Nephron (organoid): ENCODE measurements around the gene ST3GAL3.

ENCODE experiments used
- H3K27ac Mint-ChIP-seq, 3 experiments: 2 replicates each; pipeline ENCODE4 v1.8.0; 2020; ENCODE audit warnings: mixed read lengths in 3 of 3, mild to moderate bottlenecking in 2 of 3, moderate library complexity in 1 of 3
- H3K27me3 Mint-ChIP-seq: 2 replicates; pipeline ENCODE4 v1.8.0; 2021; ENCODE audit warnings: low read depth, mild to moderate bottlenecking, moderate library complexity, mixed read lengths
- H3K36me3 Mint-ChIP-seq: 2 replicates; pipeline ENCODE4 v1.8.0; 2020; ENCODE audit warnings: low read depth, mixed read lengths
- H3K4me1 Mint-ChIP-seq: 2 replicates; pipeline ENCODE4 v1.8.0; 2020; ENCODE audit warnings: mixed read lengths
- H3K4me3 Mint-ChIP-seq, 3 experiments: 2 replicates each; pipeline ENCODE4 v1.8.0; 2020; ENCODE audit warnings: mild to moderate bottlenecking in 3 of 3, mixed read lengths in 3 of 3, moderate library complexity in 2 of 3
- H3K9me3 Mint-ChIP-seq: 2 replicates; pipeline ENCODE4 v1.8.0; 2020; ENCODE audit warnings: mixed read lengths
- TF ChIP-seq, protein P1 (sequence below), 3 experiments: fragments of 200-600 bp; sonication (generic); IDR thresholded peaks; one replicate each; pipeline ENCODE4 v1.5.0; 2021; ENCODE audit warnings: antibody characterized with exemption in 3 of 3; ENCODE audit not compliant: unreplicated experiment in 3 of 3

Gene ST3GAL3

DNA sequence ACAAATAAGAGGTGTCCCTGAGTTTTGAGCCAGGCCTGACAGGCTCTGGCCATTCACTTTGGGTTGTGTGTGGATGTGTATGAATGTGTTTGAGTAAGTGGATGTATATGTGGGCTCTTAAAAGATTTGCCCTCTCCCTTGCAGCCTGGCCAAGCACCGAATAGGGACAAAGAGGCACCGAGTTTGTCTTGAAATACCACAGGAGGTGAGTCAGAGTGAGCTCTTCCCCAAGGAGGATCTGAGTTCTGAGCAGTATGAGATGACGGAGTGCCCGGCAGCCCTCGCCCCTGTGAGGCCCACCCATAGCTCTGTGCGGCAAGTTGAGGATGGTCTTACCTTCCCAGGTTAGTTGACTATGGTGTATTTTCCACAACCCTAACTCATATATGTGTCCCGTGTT is 38.4 kb upstream of the ST3GAL3 start:
- Mint-ChIP-seq H3K36me3 (peaks cover 86% of the 10 kb centered on the region), H3K4me3 (no peak overlapping the region), H3K9me3 (no peaks in the 10 kb centered on the region), H3K4me1 (peaks cover 14% of the 10 kb centered on the region), H3K27ac (no peak overlapping the region), H3K27me3 (no peaks in the 10 kb centered on the region)
- TF ChIP-seq, protein P1, sequence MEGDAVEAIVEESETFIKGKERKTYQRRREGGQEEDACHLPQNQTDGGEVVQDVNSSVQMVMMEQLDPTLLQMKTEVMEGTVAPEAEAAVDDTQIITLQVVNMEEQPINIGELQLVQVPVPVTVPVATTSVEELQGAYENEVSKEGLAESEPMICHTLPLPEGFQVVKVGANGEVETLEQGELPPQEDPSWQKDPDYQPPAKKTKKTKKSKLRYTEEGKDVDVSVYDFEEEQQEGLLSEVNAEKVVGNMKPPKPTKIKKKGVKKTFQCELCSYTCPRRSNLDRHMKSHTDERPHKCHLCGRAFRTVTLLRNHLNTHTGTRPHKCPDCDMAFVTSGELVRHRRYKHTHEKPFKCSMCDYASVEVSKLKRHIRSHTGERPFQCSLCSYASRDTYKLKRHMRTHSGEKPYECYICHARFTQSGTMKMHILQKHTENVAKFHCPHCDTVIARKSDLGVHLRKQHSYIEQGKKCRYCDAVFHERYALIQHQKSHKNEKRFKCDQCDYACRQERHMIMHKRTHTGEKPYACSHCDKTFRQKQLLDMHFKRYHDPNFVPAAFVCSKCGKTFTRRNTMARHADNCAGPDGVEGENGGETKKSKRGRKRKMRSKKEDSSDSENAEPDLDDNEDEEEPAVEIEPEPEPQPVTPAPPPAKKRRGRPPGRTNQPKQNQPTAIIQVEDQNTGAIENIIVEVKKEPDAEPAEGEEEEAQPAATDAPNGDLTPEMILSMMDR (IDR thresholded peaks at IDR 0.05; ENCODE audit: unreplicated experiment in 3 of 3), result no peak

- peaks cover 83% of the 10 kb centered on the region for H3K36me3 Mint-ChIP-seq
- no peak overlapping the region for H3K4me3 Mint-ChIP-seq
- TF ChIP-seq, protein P1 (IDR thresholded peaks at IDR 0.05; ENCODE audit: unreplicated experiment in 3 of 3), result no peak
- H3K27me3 Mint-ChIP-seq, result no peaks in the 10 kb centered on the region
- peaks cover 14% of the 10 kb centered on the region for H3K4me1 Mint-ChIP-seq
- H3K9me3 Mint-ChIP-seq, result no peaks in the 10 kb centered on the region
- no peak overlapping the region for H3K27ac Mint-ChIP-seq
Observed at GRCh38 chr1:43669878-43670277, 37.5 kb upstream of the ST3GAL3 start.

GRCh38 chr1:43671193-43671592 is 36.1 kb upstream of the ST3GAL3 start:
- Mint-ChIP-seq H3K4me1 (peaks cover 7% of the 10 kb centered on the region), H3K27ac (no peak overlapping the region), H3K4me3 (no peak overlapping the region), H3K36me3 (peaks cover 80% of the 10 kb centered on the region), H3K27me3 (no peaks in the 10 kb centered on the region), H3K9me3 (no peaks in the 10 kb centered on the region)
- TF ChIP-seq, protein P1 (IDR thresholded peaks at IDR 0.05; ENCODE audit: unreplicated experiment in 3 of 3), result no peak

GRCh38 chr1:43671626-43672330 is 35.6 kb upstream of the ST3GAL3 start:
- no peaks in the 10 kb centered on the region for H3K27me3 Mint-ChIP-seq
- H3K4me3 Mint-ChIP-seq, result no peak overlapping the region
- TF ChIP-seq, protein P1 (IDR thresholded peaks at IDR 0.05; ENCODE audit: unreplicated experiment in 3 of 3), result no peak
- peaks cover 1% of the 10 kb centered on the region for H3K4me1 Mint-ChIP-seq
- peaks cover 74% of the 10 kb centered on the region for H3K36me3 Mint-ChIP-seq
- no peak overlapping the region for H3K27ac Mint-ChIP-seq
- no peaks in the 10 kb centered on the region for H3K9me3 Mint-ChIP-seq

- Mint-ChIP-seq H3K9me3 (no peaks in the 10 kb centered on the region), H3K27ac (no peak overlapping the region), H3K4me1 (no peaks in the 10 kb centered on the region), H3K27me3 (no peaks in the 10 kb centered on the region), H3K36me3 (peaks cover 71% of the 10 kb centered on the region), H3K4me3 (no peak overlapping the region)
- TF ChIP-seq, protein P1 (IDR thresholded peaks at IDR 0.05; ENCODE audit: unreplicated experiment in 3 of 3), result no peak
Observed at GRCh38 chr1:43673261-43673660, 34.1 kb upstream of the ST3GAL3 start.

DNA sequence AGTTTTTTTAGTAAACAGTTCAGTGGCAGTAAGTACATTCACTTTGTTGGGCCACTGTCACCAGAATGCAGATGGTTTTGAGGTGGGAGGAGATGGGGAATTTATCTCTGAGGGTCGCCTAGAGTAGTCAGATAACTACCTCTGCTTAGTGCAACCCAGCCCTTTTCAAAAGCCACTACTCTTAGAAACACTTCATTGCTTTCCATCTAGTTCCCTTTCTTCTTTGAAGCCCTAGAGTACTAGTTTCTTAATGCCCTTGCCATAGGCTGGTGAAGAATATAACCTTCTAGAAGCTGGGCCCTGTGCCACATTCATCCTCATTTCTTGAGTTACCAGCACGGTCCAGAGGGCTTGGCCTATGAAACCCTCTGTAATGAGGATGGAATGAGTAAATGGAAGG is 28.4 kb upstream of the ST3GAL3 start:
- no peaks in the 10 kb centered on the region for H3K4me1 Mint-ChIP-seq

More for the DNA sequence above, 28.4 kb upstream of the ST3GAL3 start:
- Mint-ChIP-seq H3K36me3 (peaks cover 60% of the 10 kb centered on the region), H3K9me3 (no peaks in the 10 kb centered on the region), H3K4me3 (no peak overlapping the region), H3K27me3 (no peaks in the 10 kb centered on the region), H3K27ac (no peak overlapping the region)
- TF ChIP-seq, protein P1 (IDR thresholded peaks at IDR 0.05; ENCODE audit: unreplicated experiment in 3 of 3), result no peak
